ENCODE results near the gene CAPN11.
"Not testable (repeated sequence)": the region's sequence is repeated elsewhere in the genome, so short reads cannot be mapped to it uniquely, and the experiment has no call there.

CAPN11 gene

GRCh38 chr6:44157152-44157521, 1.5 kb upstream of the CAPN11 start:
- DNase-seq: no peak

GRCh38 chr6:44161997-44162338, 3.3 kb downstream of the CAPN11 start:
- DNase-seq: no peak

- no peak for DNase-seq
These were observed 4.4 kb downstream of the CAPN11 start for GRCh38 chr6:44162876-44163625.

- no peak for DNase-seq
These were observed 7.5 kb downstream of the CAPN11 start for GRCh38 chr6:44166116-44166515.

- DNase-seq: no peak
These were observed 8.1 kb downstream of the CAPN11 start for GRCh38 chr6:44166591-44167184.

- no peak for DNase-seq
These were observed 8.9 kb downstream of the CAPN11 start for GRCh38 chr6:44167567-44167966.

GRCh38 chr6:44169154-44169553, 10.5 kb downstream of the CAPN11 start:
- no peak for DNase-seq

GRCh38 chr6:44169886-44170570, 11.4 kb downstream of the CAPN11 start:
- no peak for DNase-seq

GRCh38 chr6:44171899-44172546, 13.4 kb downstream of the CAPN11 start:
- DNase-seq: no peak

- peak; percentile 83 for DNase-seq
These were observed 14.3 kb downstream of the CAPN11 start for GRCh38 chr6:44172731-44173500.

- DNase-seq: no peak
These were observed 17.6 kb downstream of the CAPN11 start for GRCh38 chr6:44176130-44176761.

GRCh38 chr6:44176762-44177509, 18.3 kb downstream of the CAPN11 start:
- no peak for DNase-seq

- no peak for DNase-seq
These were observed 19.2 kb downstream of the CAPN11 start for GRCh38 chr6:44177691-44178423.

- DNase-seq: no peak
These were observed 19.9 kb downstream of the CAPN11 start for GRCh38 chr6:44178424-44179071.

GRCh38 chr6:44179072-44179536, 20.5 kb downstream of the CAPN11 start:
- DNase-seq: no peak

GRCh38 chr6:44179648-44180047, 21.0 kb downstream of the CAPN11 start:
- no peak for DNase-seq

- DNase-seq: no peak
These were observed 21.8 kb downstream of the CAPN11 start for GRCh38 chr6:44180406-44180805.

- no peak for DNase-seq
These were observed 22.3 kb downstream of the CAPN11 start for GRCh38 chr6:44180886-44181285.

GRCh38 chr6:44181784-44182183, 23.2 kb downstream of the CAPN11 start:
- DNase-seq: not testable (repeated sequence)

GRCh38 chr6:44182911-44183390, 24.3 kb downstream of the CAPN11 start:
- no peak for DNase-seq

Measured in CD4-positive, alpha-beta T cell treated with Interleukin-17A for 4 hours (primary cell).